Measurements from ENCODE around the gene UNC80.
"Not testable (repeated sequence)": the region's sequence is repeated elsewhere in the genome, so short reads cannot be mapped to it uniquely, and the experiment has no call there.

UNC80 gene, protein sequence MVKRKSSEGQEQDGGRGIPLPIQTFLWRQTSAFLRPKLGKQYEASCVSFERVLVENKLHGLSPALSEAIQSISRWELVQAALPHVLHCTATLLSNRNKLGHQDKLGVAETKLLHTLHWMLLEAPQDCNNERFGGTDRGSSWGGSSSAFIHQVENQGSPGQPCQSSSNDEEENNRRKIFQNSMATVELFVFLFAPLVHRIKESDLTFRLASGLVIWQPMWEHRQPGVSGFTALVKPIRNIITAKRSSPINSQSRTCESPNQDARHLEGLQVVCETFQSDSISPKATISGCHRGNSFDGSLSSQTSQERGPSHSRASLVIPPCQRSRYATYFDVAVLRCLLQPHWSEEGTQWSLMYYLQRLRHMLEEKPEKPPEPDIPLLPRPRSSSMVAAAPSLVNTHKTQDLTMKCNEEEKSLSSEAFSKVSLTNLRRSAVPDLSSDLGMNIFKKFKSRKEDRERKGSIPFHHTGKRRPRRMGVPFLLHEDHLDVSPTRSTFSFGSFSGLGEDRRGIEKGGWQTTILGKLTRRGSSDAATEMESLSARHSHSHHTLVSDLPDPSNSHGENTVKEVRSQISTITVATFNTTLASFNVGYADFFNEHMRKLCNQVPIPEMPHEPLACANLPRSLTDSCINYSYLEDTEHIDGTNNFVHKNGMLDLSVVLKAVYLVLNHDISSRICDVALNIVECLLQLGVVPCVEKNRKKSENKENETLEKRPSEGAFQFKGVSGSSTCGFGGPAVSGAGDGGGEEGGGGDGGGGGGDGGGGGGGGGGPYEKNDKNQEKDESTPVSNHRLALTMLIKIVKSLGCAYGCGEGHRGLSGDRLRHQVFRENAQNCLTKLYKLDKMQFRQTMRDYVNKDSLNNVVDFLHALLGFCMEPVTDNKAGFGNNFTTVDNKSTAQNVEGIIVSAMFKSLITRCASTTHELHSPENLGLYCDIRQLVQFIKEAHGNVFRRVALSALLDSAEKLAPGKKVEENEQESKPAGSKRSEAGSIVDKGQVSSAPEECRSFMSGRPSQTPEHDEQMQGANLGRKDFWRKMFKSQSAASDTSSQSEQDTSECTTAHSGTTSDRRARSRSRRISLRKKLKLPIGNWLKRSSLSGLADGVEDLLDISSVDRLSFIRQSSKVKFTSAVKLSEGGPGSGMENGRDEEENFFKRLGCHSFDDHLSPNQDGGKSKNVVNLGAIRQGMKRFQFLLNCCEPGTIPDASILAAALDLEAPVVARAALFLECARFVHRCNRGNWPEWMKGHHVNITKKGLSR (N-terminal part only)

DNA sequence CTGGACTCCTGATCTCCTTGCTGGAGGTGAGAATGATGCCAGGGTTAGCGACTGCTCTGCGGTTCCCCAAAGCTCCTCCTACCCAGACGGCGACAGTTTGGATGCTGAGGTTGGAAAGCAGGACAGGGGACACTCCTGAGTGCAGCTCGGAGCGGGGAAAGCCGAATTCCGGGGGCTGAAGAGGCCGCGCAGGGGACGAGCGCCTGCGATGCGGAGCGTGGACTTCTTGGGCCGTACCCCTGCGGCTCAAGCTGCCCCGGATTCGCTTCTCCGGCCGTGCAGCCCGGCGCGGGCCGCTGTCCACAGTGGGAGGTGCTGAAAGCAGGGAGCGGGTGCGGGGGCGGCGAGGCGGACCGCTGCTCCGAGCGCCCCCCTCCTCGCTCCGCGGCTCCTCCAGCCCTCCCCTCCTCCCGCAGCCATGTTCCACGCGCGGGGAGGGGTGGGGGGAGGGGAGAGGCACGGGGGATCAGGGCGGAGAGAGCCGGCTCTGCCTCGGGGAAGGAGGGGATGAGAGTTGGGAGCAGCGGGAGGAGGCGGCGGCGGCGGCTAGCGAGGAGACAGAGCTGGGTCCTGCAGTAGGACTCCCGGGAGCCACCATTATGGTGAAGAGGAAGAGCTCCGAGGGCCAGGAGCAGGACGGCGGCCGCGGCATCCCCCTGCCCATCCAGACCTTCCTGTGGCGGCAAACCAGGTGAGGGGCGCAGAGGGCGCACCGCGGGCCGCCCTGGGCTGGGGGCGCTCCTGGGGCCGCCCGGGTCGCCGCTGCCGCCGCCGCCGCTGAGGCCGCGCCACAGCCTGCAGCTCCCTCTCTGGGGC lies at the start of gene UNC80:
Gene UNC80, plus strand, starts transcription at position 359 of the 816 bp plus-strand sequence. Its CDS starts 241 bp downstream, at position 600.
- no peak for DNase-seq

DNA sequence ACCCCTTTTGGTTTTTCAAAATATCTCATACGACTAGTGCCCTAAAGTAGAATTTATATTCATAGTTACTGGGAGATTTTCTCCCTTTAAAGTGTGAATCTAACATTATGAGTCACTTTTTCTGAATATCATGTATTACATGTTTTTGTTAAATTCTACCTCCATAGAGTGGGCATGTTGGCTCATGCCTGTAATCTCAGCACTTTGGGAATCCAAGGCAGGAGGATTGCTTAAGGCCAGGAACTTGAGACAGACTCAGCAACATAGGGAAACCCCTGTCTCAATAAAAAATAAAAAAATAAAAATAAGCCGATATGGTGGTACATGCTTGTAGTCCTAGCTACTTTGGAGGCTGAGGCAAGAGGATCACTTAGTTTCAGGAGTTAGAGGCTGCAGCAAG lies 45.3 kb upstream of the UNC80 start:
- no peak for DNase-seq

DNA sequence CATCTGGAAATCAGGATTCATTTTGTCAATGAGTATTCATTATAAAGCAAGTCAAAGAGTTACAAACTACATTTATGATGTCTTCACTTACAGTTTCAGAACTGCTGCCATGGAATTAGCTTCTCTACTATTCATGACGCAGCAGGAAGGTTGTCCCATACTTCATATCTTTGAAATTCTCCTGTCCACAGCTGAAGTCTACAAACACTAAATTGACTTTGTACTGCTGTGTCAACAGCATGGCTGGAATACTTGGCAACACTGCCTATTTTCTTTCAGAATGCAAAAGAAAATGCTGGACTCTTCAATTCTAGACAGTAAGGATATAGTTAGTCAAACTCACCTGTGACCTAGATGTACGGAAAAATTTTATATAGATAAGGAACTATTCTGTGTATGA lies 44.6 kb upstream of the UNC80 start:
- DNase-seq: no peak

DNA sequence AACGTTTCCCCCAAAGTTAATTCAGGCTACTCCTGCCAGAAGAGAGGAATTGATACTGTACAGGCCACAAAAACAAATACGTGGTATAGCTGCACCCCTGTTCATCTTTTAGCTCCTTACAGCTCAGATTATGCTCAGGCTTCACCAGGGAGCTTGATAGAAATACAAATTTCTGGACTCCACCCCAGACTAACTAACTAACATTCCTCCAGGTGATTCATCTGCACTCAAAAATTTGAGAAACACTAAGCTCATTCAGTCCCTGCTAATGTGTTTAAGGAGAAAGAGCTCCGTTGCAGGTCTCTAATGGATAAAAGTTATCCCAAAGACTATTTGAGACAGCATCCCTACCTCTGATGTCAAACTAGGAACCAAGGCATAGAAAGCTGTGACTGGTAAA lies 36.8 kb upstream of the UNC80 start:
- no peak for DNase-seq

DNA sequence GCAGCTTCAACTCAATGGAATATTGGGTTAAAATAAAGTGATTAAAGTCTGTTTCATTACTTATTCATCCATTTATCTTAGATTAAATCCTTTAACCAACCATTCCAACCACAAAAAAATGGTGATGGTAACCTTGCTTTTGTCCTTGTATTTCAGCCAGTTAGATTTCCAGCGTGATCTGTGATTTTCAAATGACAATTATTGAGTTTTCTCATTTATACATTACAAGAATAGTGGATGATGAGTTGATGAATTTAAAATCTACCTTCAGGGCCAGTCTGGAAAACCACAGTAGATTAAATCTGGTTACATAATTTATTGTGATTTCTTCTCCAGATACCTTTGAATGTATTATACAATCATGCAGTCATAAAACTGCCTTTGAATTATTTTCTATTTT lies 29.7 kb upstream of the UNC80 start:
- no peak for DNase-seq

DNA sequence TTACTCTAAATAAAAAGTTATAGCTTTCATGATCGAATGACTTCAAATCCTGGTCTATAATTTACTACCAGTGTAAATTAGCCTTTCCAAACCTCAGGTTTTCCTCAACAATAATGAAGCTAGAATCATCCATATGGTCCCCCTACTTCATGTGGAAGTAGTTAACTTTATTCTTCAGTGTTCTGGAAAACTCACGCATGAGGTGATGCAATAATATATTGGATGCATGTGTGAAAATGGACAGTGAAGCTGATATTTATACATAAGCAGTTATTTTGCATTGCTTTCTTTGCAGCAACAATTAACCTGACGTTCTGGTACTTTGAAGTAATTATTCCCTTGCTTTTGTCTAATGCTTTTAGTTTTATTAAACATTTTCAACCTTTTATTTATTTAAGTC lies 18.6 kb upstream of the UNC80 start:
- no peak for DNase-seq

DNA sequence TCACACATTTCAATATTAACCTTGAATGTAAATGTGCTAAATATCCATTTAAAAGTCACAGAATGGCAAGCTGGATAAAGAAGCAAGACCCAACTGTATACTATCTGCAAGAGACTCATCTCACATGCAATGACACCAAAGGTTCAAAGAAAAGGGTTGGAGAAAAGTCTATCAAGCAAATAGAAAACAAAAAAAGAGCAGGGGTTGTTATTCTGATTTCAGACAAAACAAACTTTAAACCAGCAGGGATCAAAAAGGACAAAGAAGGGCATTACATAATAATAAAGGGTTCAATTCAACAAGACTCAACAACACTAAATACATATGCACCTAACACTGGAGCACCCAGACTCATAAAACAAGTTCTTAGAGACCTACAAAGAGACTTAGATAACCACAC lies 14.5 kb upstream of the UNC80 start:
- no peak for DNase-seq

DNA sequence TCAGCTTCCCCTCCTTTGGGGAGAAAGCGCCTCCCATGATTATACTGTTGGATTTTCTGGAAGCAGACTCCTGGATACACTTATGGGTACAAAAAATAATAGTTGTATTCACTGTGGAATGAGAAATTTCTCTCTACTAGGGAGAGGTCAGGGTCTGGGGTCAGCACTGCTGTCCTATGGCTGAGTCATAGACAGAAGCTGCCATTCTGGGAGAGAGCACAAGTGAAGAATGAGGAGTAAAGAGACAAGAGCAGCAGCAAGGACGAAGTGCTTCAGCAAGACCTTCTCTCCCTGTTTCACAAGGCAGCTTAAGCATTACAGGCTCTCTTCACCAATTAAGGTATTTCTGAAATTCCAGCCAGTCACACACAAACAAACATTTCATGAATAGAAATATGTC lies 10.1 kb upstream of the UNC80 start:
- no peak for DNase-seq

DNA sequence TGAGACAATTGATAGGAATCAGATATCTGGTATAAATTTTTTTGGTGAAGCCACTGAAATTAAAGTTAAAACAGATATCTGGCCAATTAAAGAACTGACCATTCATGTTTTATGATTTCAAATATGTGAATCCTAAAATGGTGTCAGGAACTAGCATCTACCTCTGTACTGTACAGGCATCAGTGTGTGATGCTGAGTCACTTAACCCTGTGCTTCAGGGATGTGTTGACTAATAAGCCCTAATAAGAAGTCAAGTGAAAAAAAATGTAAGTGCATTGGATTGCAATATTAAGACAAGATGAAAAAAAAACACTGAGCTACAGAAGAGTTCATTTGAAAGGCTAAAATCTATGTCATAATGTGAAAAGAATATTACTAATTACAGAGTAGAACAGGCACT lies 9.1 kb upstream of the UNC80 start:
- no peak for DNase-seq

DNA sequence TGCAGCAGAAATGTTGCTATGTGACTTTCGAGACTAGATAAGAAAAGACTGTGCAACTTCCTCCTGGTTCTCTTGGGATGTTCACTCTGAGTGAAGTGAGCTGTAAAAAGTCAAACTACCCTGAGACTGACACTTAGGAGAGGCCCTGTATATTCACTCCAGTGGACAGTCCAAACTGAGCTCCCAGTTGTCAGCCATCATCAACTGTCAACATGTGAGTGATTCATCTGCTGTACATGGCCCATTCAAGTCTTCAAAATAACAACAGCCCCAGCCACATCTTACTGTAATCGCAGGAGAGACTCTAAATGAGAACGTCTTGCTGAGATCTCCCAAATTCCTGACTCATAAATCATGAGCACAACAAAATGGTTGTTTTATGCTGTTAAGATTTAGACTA lies 8.5 kb upstream of the UNC80 start:
- DNase-seq: no peak

DNA sequence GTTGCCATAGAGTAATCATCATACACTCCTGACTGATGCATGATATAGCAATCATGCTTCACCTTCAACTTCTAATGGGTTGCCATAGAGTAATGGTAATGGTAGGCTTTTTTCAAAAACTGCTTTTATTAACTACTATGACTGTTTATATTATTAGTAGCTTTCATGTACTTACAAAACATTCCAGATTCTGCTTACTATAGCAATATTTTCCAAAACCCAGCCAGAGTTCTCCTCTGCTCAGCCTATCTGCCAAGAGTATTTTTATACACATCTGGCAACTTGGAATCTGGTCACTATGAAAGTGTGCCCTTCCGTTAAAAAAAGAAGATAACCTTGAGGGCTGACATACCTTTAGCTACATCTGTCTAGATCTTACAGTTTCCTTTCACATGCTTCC lies 5.0 kb upstream of the UNC80 start:
- DNase-seq: no peak

DNA sequence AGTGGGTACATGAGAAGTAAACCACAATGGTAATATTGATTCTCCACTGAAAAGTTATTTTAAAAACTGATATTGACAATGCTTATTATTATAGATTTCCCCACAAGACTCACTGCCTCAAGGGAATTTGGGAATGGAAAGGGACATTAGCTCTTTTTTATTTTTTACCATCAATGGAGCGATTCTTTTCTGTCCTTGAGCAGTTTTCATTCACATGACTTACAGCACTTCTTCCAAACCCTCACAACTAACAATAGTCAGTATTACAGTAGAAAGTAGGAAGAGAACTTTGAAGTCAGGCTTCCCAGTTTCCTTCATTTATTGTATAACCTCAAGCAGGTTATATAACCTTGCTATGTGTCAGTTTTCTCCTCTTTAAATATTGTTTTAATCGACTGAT lies 4.3 kb upstream of the UNC80 start:
- DNase-seq: no peak

DNA sequence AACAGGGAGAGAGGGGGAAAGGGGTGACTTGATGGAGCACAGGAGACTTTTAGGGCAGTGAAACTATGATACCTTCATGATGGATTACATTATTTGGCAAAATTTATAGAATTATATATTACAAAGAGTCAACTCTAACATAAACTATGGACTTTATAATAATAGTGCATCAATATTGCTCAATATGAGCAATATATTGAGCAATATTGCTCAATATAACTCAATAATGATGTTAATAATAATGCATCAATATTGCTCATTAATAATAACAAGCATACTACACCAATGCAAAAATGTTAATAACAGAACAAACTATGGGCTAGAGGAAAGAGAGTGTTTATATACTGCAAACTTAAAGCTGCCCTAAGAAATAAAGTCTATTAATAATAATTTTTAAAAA lies 3.1 kb upstream of the UNC80 start:
- DNase-seq: no peak

DNA sequence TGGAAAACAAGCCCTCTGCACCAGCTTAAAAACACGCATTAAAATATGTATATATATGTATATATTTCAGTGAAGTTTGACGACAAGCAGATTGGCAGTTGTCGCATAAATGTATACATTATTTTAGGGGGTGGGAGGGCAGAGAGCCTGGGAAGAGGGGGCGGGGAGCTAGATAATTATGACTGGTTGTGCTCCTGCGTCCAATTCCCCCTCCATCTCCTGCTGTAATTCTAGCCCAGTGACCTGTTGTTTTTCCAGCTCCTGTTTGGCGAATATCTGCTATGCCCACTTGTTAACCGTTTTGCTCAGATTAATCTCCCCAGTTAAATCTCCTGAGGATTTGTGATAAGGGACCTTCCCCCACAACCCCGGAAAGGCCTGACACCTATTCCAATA lies 656 bp downstream of the UNC80 start:
- no peak for DNase-seq

DNA sequence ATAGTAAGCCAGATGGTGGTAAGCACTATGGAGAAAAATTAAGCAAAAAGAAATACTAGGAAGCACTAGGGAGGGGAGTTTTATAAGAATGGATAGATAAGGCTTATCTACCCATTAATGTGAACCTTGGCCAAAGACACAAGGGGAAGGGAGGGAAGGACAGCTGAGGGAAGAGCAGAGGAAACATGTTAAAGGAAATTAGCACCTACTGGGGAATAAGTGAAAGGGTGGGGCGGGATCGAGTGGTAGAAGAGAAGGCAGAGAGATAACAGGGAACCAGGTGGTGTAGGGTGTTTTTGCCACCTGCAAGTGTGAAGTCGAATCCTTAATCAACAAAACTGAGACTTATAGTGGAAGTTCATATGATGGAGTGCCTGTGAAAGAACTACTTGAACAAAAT lies 1.7 kb downstream of the UNC80 start:
- no peak for DNase-seq

DNA sequence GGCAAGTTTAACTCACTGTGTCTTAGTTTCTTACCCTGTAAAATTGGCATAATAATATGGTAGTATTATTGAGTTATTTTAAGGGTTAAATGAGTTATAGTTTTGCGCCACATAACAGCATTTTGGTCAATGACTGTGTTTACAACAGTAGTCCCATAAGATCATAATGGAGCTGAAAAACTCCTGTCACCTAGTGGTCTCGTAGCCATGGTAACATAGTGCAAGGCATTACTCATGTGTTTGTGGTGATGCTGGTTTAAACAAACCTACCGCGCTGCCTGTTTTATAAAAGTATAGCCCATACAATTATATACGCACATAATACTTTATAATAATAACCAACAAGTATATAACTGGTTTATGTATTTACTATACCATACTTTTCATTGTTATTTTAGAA lies 15.8 kb downstream of the UNC80 start:
- no peak for DNase-seq

DNA sequence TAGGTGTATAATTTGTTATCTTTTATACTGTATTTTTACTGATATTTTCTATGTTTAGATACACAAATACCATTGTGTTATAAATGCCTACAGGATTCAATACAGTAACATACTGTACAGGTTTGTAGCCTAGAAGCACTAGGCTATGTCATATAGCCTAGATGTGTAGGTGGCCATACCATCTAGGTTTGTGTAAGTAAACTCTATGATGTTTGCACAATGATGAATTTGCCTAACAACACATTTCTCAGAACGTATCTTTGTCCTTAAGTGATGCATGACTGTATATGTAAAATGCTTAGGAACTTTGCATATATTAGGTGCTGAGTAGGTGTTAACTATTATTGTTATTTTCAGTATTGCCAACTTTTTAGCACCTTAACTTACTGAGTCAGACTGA lies 17.3 kb downstream of the UNC80 start:
- no peak for DNase-seq

DNA sequence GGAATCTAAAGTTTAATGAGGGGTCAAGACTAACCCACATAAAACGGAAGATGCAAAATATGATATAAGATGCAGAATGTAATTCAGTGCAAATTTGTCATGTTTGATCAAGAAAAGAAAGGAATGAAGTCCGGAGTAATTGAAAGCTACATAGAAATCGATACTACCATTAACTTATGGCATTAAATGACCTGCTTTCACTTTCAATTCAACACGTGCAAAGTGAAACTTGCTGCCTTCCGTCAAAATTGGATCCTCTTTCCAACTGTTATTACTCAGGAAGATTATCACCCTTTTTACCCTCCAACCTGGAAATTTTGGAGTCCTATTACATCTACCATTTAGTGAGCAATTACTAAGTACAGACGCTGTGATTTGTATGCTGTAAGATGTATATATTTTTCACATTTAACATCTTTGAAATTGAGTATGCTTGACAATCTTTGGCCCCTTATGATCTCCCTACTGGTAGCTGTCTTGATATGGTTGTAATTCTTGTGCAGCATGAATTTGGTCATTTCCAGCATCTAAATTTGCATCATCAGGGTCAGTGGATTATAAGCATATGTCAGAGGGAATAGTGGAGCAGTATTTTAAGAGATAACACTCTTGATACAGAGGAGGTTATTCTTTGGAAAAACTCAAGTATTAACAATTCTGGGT lies 18.6 kb downstream of the UNC80 start:
- DNase-seq: peak; percentile 28

DNA sequence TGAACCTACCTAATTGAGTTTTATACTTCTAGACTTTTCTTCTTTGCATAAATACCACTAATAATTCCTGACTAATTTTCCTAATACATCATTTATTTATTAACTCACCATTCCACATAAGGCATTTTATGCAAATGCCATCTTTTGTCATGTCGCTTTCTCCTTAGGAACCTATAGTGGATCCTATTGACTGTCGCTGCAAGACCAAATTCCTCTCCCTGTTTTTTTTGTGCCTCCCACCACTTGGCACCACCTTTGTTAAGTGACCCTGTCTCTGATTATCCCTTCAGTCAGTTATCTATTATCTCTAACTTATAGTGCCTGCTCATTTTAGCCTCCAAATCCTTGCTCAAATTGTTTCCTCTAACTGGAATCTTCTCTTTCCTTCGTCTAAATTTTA lies 19.5 kb downstream of the UNC80 start:
- DNase-seq: no peak

DNA sequence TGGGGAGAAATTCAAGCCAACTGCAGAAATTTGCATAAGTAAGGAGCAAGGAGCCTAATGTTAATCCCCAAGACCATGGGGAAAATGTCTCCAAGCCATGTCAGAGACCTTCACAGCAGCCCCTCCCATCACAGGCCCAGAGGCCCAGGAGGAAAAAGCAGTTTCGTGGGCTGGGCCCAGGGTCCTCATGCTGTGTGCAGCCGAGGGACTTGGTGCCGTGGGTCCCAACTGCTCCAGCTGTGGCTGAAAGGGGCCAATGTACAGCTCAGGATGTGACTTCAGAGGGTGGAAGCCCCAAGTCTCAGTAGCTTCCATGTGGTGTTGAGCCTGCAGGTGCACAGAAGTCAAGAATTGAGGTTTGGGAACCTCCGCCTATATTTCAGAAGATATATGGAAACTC lies 23.8 kb downstream of the UNC80 start:
- not testable (repeated sequence) for DNase-seq

DNA sequence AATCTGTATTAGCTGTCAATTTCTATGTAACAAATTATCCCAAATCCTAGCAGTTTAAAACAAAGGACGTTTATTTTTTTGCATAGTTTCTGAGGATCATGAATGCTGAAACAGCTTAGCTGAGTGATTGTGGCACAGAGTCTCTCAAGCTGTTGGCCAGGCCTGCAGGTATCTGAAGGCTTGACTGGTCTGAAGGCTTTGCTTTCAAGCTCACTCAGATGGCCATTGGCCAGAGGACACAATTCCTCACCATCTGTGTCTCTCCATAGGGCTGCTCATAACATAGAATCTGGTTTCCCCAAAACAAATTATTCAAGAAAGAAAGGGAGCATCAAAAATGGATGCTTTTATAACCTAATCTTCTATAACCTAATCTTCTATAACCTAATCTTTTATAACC lies 33.7 kb downstream of the UNC80 start:
- no peak for DNase-seq

DNA sequence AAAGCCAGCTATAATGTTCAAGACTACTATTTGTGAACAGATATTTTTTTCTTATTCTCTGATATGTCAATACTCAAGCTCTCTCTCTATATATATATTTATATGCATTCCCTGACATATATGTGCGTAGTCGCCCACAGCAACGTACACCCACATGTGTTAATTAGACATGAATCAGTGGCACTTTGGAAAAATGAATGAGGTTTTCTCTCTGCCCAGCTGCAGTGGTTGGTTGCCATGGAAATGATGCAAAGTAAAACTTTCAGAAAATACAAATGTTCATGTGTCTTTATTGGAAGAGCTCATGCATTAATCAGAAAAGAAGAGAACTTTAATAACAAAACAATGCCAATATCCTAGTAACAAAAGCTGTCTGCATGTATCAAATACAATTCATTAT lies 34.7 kb downstream of the UNC80 start:
- no peak for DNase-seq
